Testis (tissue), 3 donors: Measurements from ENCODE around the gene FRMD3. TPM values are rescaled to one million over a fixed set of nuclear protein-coding genes. Genes with fewer than 3 reads are reported as not detected.
"Not testable (repeated sequence)": the region's sequence is repeated elsewhere in the genome, so short reads cannot be mapped to it uniquely, and the experiment has no call there.

Experiments used
- DNase-seq: peaks from one replicate; pipeline ENCODE4 v3.0.0-alpha.2; 2019
- H3K27ac ChIP-seq, 2 donors: fragments of 200-600 bp; sonication (generic); one replicate each; pipeline ENCODE4 v1.5.1; 2019
- H3K27me3 ChIP-seq: fragments of 200-600 bp; sonication (generic); one replicate; pipeline ENCODE4 v1.5.1; 2019
- H3K36me3 ChIP-seq: fragments of 200-600 bp; sonication (generic); one replicate; pipeline ENCODE4 v1.5.1; 2017; ENCODE audit warnings: low read depth; ENCODE audit errors: missing control alignments
- H3K4me1 ChIP-seq: fragments of 200-600 bp; sonication (generic); one replicate; pipeline ENCODE4 v1.5.1; 2019
- H3K4me3 ChIP-seq, 2 donors: fragments of 200-600 bp; sonication (generic); one replicate each; pipeline ENCODE4 v1.5.1; 2017 to 2019
- H3K9me3 ChIP-seq: fragments of 200-600 bp; sonication (generic); one replicate; pipeline ENCODE4 v1.5.1; 2017
- CTCF ChIP-seq, 3 experiments: fragments of 450-650 bp in 2 of 3; fragments of 200-600 bp in 1 of 3; sonication (generic) in 1 of 3; IDR thresholded peaks; one replicate each; pipeline ENCODE4 v1.5.1; 2016 to 2019; ENCODE audit warnings: antibody characterized with exemption in 3 of 3, mild to moderate bottlenecking in 2 of 3, moderate library complexity in 1 of 3
- POLR2A ChIP-seq: fragments of 450-650 bp; IDR thresholded peaks from one replicate; pipeline ENCODE4 v1.6.1; 2017; ENCODE audit warnings: antibody characterized with exemption, mild to moderate bottlenecking, moderate library complexity
- WGBS, 2 donors: methylation state at CpG; one replicate each; pipeline ENCODE4 v1.1.5; 2018; 5-methylcytosine and 5-hydroxymethylcytosine counted together
- intact Hi-C: fragments of 100-400 bp; cut with DNase I; formaldehyde crosslinking; loops from one replicate; pipeline ENCODE4 v1.15.1; 2023; ENCODE audit warnings: low total_unique reads
- polyA plus RNA-seq: library from polyadenylated mRNA; stranded (reverse); fragments of 350-450 nt; fragmentation: Illumina TruSeq; extraction: RNeasy Lipid Tissue Mini Kit (QIAGEN cat#74804); gene quantifications from one replicate; pipeline ENCODE4 v1.2.3, GENCODE V29; 2014; ENCODE audit warnings: low read depth, low replicate concordance; ENCODE audit not compliant: insufficient read depth
- total RNA-seq, 2 donors: library from RNA; depleted of rRNA; stranded (reverse); fragments of >200 nt; gene quantifications; one replicate each; pipeline ENCODE4 v1.2.3, GENCODE V29; 2016

Gene FRMD3
- total and polyA plus RNA-seq, 3 donors from 2014 or later = 5.5 to 16.2 (median 12.5) TPM

- Histone ChIP-seq H3K27me3 (no peaks in the 10 kb centered on the region), H3K4me3 (no peak overlapping the region), H3K27ac (no peak overlapping the region), H3K4me1 (no peaks in the 10 kb centered on the region), H3K36me3 (no peaks in the 10 kb centered on the region), H3K9me3 (no peaks in the 10 kb centered on the region)
- no peak for DNase-seq
- TF ChIP-seq CTCF (IDR thresholded peaks at IDR 0.05) (no peak), POLR2A (no peak)
- 39 to 54% methylated on average over 2 of the region's 2 CpGs for whole genome bisulfite sequencing, 2 donors
- intact Hi-C loops = no loop called here
Measured at GRCh38 chr9:83367326-83367725, 170.9 kb downstream of the FRMD3 start.

- TF ChIP-seq POLR2A (no peak), CTCF (IDR thresholded peaks at IDR 0.05) (no peak)
- Histone ChIP-seq H3K27ac (no peak overlapping the region), H3K4me1 (no peaks in the 10 kb centered on the region), H3K27me3 (no peaks in the 10 kb centered on the region), H3K9me3 (no peaks in the 10 kb centered on the region), H3K4me3 (no peak overlapping the region), H3K36me3 (no peaks in the 10 kb centered on the region)
- DNase-seq = no peak
- intact Hi-C loops = no loop called here
Measured at GRCh38 chr9:83362341-83362995, 175.7 kb downstream of the FRMD3 start.

GRCh38 chr9:83359039-83359438, 179.2 kb downstream of the FRMD3 start:
- no peaks in the 10 kb centered on the region for H3K9me3 ChIP-seq
- no peak for DNase-seq
- no peaks in the 10 kb centered on the region for H3K36me3 ChIP-seq
- TF ChIP-seq CTCF (IDR thresholded peaks at IDR 0.05) = no peak
- no peak for TF ChIP-seq POLR2A
- H3K27me3 ChIP-seq = no peaks in the 10 kb centered on the region
- no peak overlapping the region for H3K27ac ChIP-seq
- H3K4me1 ChIP-seq = peaks cover 3% of the 10 kb centered on the region
- WGBS, 2 donors = 74 to 81% methylated on average over 3 of the region's 3 CpGs
- intact Hi-C loops = no loop called here
- no peak overlapping the region for H3K4me3 ChIP-seq

- H3K36me3 ChIP-seq, H3K4me3 ChIP-seq, H3K27me3 ChIP-seq, H3K27ac ChIP-seq, DNase-seq, intact Hi-C loops, H3K4me1 ChIP-seq, H3K9me3 ChIP-seq: not testable (repeated sequence)
- 94 to 95% methylated on average over 4 of the region's 4 CpGs for WGBS, 2 donors
Measured at GRCh38 chr9:83358493-83358892, 179.7 kb downstream of the FRMD3 start.

- Histone ChIP-seq H3K27me3 (no peaks in the 10 kb centered on the region), H3K4me1 (peaks cover 3% of the 10 kb centered on the region), H3K36me3 (no peaks in the 10 kb centered on the region), H3K9me3 (no peaks in the 10 kb centered on the region), H3K27ac (no peak overlapping the region), H3K4me3 (no peak overlapping the region)
- intact Hi-C loops = no loop called here
- DNase-seq = no peak
- WGBS, 2 donors = 24 to 27% methylated on average over 2 of the region's 2 CpGs
- TF ChIP-seq POLR2A (no peak), CTCF (IDR thresholded peaks at IDR 0.05) (no peak)
Measured at GRCh38 chr9:83355729-83356151, 182.5 kb downstream of the FRMD3 start.
